GM18870 (cell line): ENCODE data around the gene RND1.

ENCODE experiments used
- ATAC-seq: cut with Tn5 transposase; IDR thresholded peaks from one replicate; pipeline ENCODE4 v1.9.1; 2021; ENCODE audit warnings: moderate library complexity; ENCODE audit not compliant: unreplicated experiment

Gene RND1

DNA sequence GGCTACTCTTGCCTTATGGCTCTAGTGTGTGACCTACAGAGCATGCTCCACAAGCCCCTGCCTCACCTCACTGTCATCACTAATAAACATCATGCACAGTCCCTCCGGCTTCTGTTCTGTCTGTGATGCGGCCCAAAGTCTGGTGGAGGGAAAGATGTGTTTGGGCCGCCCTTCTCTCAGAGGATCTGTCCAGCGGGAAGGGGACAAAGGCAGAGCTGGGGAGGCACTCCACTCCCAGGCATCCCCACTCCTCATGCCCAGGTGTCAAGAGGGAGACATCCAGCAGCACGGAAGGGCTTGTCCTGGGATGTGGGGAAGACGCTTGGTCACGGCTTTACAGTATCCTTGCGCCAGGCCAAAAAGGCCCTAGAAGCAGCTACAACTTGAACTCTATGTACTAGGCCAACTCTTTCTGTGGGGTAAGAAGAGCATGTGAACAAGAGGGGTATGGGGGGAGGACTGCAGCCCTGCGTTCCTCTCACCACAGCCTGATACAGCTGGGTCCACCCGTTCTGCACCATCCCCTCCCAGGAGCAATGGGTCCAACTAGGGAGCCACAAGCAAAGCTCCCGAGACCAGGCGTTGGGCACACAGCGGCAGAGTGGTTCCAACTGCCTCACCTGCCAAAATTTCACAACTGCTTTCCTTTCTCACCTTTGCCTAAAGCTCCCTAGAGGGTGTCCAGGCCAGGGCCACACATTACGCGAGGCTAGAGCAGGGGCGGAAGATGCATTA, 36.7 kb downstream of the RND1 start:
- ATAC-seq, result no peak

DNA sequence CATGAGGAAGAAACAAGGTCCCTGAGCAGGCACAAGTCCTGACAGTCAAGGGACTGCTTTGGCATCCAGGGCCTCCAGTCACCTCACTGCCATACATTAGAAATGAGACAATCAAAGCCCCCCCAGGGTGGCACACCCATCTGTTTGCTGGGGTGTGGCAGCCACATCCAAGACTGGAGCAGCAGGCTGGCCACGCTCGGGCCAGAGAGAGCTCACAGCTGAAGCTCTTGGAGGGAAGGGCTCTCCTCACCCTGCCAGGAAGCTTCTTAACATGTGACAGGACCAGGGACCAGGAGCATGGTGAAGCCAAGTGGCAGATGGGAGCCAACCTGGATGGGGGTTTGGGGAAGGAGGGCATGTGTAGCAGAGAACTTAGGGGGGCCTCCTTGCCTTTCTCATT, 37.4 kb downstream of the RND1 start:
- no peak for ATAC-seq

DNA sequence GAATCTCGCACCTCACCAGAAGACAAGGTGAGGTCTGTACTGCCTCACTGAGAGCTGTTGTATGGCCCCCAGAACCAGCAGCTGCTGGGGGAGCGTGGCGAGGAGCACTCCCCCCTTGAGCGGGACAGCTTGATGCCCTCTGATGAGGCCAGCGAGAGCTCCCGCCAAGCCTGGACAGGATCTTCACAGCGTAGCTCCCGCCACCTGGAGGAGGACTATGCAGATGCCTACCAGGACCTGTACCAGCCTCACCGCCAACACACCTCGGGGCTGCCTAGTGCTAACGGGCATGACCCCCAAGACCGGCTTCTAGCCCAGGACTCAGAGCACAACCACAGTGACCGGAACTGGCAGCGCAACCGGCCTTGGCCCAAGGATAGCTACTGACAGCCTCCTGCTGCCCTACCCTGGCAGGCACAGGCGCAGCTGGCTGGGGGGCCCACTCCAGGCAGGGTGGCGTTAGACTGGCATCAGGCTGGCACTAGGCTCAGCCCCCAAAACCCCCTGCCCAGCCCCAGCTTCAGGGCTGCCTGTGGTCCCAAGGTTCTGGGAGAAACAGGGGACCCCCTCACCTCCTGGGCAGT, 38.1 kb downstream of the RND1 start:
- no peak for ATAC-seq

DNA sequence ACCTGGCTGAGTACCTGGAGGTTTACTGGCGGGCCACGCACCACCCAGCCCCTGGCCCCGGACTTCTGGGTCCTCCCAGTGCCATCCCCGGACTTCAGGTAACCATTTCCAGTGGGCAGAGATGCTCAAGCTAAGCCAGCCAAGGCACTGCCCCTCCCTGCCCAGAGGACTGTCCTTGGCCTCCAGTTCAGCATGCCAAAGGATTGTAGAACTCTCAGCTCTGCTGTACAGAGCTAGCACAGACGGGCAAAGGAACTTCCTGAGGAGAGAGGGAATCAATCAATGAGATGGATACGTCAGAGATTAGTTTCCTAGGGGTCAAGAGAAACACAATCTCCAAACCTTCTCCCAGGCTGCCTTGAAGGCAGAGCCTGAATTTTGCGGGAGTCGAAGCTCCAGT, 38.6 kb downstream of the RND1 start:
- ATAC-seq, result no peak

DNA sequence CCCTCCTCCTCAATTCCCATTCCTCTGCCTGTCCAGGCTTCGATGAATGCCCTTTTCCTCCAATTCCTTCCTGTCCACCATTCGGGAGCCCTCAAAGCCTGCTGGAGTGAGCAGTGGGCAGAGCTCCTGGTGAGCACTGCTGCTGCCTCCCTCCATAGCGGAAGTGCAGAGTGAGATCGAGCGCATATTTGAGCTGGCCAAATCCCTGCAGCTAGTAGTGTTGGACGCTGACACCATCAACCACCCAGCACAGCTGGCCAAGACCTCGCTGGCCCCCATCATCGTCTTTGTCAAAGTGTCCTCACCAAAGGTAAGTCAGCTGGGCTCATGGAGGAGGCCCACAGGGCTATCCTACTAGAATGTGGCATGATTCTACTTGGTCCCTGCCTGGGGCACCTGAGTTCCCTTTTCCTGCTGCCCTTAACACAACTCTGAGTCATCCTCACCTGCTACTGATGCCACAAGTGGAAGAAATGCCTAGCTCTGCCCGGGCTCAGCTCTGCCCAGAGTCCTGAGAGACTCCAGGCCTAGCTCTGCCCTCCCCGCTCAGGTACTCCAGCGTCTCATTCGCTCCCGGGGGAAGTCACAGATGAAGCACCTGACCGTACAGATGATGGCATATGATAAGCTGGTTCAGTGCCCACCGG, 39.3 kb downstream of the RND1 start:
- ATAC-seq, result no peak

DNA sequence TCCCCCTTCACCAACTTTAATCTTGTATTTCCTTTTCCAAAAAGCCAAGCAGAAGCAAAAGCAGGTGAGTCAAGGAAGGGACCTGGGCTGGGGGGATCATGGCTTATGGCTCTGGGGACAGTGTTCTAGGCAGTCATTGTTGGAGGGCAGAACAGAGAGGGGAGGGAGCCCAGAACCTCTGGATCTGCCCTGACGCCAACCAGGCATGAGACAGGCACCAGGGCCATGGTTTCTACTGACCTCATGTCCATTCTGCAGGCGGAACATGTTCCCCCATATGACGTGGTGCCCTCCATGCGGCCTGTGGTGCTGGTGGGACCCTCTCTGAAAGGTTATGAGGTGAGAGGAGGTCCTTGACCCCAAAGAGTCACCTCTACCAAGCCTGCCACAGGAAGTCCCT, 40.8 kb downstream of the RND1 start:
- ATAC-seq, result no peak

DNA sequence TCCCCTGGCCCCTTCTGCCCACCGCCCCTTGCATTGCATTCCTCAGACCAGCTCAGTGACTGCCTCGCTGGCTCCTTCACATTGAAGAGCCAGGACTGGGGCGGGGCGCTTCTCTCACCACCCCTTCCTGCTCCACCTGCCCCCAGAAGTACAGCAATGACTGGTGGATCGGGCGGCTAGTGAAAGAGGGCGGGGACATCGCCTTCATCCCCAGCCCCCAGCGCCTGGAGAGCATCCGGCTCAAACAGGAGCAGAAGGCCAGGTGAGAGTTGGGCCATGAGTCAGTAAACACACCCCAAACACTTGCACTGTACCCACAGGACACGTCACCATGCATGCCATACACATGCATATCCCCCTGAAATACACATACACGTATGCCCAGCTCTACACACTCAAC, 41.6 kb downstream of the RND1 start:
- ATAC-seq, result no peak

DNA sequence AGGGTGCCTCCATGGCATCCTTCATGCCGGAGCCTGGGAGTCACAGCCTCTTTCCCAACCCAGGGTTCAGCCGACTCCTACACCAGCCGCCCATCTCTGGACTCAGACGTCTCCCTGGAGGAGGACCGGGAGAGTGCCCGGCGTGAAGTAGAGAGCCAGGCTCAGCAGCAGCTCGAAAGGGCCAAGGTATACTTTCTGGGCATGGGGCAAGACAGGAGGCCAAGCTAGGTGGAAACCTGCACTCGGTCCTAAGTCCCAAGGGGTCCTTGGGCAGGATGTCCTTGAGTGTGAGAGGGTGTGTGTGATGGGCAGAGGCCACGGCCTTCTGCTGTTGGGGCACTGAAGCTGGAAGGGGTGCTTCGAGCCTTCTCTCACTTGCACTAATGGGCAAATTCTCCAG, 42.4 kb downstream of the RND1 start:
- no peak for ATAC-seq

DNA sequence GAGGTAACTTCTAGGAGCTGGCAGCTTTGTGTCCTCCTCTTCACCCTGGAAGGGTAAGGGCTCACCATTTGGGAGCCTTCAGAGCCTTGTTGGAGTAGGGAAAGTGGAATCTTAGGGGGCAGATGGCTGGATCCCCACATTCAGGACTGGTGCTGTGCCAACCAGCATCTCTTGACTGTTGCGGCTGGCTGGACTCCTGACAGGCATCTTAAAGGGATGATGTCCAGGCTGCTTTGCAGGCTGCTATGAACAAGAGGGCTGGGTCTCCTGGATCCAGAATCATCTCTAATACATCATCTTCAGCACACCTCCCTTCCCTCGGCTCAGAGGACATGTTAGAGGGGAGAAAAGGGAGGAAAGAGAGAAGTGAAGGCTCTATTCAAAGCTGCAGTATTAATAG, 43.0 kb downstream of the RND1 start:
- no peak for ATAC-seq

DNA sequence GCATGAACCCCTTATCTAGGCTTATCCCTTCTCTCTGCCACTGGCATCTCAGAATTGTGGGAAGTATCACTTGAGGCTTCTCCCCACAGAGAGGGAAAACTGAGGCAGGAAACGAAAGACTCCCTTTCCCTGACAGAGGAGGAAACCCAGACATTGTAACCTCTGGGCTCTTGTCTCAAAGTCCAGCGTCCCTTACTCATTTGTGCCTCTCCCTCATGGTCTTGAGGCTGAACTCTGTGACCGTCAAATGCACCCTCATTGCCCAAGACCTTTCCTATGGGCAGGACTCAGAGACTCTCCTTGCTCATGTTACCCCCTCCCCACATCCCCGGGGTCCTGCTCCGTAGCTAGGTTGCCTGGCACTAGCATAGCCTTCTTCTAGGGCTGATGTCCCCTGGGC, 43.5 kb downstream of the RND1 start:
- no peak for ATAC-seq

DNA sequence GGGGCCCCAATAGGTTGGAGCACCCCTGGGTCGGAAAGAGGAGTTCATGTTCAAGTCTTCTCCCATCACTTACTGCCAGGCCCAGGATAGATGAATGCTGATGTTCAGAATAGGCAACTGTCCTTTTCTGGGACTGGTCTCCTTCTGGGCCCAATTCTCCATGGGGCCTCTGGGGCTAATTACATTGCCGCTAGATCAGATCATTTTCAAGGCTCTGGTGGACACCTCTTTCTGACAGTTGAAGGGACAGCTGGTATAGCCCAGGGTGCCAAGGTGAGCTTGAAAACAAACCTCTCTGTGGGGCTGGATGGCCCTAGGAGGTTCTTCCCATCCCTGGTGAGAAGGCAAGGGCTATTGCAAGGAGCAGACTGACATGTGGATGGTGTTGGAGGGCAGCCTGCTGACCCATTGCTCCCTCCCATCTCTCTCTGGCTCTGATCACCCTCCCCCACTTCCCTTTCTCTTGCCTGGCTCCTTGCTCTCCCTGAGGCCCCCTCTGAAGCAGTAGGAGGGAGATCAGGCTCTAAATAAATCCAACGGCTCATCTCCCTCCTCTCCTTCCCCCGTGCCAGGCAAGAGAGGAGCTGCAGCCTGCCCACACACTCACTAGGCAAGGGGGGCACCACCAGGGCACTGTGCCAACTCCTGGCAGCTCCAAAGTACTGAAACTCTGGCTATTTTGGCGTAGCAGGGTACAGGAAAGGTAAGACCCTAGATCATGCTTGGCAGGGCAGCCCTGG, 45.5 kb downstream of the RND1 start:
- no peak for ATAC-seq

DNA sequence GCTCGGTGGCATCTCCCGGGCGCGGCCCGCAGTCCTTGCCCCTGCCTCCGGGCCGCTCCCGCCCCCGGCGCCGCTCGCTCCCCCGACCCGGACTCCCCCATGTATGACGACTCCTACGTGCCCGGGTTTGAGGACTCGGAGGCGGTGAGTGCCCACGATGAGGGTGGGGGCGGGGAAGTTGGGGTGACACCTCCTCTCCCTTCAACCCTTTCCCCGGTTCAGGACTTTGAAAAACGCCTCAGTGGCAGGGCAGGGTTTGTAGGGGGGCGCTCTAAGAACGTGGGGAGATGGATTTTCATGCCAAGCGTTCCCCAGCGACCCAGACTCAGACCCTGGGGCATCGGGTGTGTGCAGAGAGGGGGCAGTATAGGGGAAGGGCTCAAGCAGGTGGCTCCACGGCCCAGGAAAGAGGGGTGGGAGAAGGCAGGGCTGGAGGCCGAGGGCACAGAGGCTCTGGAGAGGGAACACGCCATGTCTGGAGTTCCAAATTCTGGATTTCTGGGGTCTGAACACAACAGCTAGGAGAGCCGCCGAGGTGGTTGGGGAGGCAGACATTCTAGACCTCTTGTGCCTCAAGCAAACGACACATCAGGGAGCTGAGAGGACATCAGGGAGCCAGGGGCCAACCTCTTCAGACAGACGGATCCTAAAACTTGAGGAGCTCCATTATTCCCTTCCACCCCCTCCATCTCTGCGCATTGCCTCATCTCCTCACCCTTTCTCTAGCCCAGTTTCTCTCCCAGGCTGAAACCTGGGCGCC, 46.7 kb downstream of the RND1 start:
- ATAC-seq, result no peak

DNA sequence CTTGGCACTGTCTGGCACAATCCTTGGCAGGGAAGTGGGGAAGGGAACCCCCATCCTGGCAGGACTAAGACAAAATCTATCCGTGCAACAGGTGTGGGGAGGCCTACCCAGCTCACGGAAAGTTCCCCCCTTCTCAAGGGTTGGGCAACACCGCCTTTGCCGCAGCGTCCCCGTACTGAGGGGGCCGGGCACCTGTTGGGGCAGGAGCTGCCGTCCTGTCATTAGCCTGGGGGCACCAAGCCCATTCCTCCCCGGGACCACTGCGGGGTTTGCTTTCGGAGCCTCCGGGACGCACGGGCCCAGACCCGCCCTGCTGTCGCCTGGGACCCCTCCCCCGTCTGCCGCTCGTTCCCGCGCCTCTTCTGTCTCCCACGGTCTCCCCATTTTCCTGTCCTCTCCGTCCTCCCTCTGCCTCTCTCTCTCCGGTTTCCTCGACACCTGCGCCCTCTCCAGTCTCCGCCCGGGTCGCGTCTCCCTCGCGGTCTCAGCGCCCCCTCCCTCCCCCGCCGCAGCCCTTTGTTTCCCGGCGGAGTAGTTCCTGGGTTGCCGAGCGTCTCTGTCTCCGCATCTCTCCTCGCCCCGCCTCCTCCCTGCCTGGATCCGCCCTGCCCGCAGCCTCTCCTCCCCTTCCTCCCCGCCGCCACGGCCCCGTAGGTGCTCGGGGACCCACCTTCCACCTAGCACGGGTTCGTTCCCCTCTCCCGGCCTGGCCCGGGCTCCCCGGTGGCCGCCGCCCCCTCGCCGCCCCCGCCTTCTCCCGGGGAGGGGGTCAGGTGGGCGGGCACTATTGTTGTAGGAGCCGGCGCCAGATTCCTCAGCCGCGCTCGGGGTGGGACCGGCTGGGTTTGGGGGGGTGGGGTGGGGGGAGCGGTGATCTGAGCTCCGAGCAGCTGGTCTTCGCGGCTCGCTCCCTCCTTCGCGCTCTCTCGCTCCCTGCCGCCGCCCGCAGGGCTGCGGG, 47.5 kb downstream of the RND1 start, which contains the start of gene CACNB3:
Gene CACNB3, plus strand, starts transcription at position 624 of the 958 bp plus-strand sequence. CDS start 434 bp downstream, outside the sequence.
- no peak for ATAC-seq

DNA sequence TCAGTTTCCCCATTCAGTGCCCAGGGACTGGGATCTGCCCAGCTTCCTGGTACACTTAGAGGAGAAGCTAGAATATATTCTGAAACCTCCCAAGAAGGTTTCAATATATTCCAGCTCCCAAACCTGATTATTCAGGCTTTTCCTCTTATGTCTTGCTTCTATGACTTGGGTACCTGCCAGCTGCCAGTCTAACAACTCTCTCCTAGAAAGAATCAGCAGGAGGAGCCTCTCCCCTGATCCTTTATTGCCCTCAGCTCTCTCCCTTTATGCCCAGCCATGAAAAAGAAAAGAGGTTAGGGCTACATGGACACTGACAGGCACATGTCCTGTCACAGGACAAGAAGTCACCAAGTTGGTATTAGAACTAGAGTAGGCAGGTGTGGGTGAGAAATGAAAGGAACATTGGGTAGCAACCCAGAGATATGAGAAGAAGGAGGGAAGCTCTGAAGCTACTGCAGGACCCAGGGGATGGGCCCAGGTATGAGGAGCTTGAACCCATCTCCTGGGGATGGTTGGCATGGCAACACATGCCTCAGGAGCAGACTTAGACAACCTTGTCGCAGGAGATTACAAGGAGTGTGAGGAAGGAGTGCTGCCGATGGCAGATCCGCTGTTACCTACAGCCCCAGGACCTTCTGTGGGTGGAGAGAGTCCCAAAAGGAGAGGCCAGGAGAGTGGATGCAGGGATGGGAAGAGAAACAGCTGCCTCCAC, 49.4 kb downstream of the RND1 start:
- ATAC-seq, result no peak

DNA sequence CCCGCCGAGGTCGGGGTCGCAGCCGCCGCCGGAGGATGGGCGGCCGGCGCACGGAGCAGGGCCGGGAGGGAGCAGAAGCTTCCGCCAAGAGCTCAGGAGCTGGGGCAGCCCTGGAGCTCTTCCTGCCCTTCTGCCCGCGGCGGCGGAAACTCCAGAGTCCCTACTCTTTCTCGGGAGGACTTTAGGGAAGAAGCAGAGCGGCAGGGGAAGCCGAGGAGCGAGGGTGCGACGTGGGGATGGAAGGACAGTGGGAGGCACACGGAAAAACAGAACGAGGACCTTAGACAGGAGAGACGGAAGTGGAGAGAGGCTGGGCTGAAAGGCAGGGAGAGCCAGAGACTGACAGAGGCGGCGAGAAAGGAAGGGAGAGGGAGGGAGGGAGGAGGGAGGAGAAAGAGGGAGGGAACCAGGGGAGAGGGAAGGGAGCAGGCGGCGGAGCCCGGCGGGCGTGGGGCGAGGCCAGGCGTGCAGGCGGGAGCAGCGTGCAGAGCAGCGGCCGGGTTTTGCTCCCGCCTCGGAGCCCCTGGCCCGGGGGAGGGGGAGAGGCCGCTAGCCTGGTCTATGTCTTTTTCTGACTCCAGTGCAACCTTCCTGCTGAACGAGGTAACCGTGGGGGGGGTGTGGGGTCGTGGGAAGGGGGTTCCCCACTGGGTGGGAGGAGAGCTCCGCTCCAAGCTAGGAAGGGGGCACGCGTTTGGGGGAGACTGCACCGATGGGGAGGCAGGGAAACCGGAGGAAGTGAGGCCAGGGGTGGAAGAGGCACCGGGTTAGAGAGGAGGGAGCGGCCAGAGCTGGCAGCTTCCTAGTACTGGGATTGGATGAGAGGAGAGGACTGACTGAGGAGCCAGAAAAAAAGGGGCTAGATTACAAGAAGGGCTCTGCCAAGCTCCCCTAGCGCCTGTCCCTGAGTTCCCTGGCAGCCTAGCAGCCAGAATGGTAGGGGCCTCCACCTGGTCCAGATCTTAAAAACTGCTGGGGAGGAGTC, 50.3 kb downstream of the RND1 start:
- no peak for ATAC-seq

DNA sequence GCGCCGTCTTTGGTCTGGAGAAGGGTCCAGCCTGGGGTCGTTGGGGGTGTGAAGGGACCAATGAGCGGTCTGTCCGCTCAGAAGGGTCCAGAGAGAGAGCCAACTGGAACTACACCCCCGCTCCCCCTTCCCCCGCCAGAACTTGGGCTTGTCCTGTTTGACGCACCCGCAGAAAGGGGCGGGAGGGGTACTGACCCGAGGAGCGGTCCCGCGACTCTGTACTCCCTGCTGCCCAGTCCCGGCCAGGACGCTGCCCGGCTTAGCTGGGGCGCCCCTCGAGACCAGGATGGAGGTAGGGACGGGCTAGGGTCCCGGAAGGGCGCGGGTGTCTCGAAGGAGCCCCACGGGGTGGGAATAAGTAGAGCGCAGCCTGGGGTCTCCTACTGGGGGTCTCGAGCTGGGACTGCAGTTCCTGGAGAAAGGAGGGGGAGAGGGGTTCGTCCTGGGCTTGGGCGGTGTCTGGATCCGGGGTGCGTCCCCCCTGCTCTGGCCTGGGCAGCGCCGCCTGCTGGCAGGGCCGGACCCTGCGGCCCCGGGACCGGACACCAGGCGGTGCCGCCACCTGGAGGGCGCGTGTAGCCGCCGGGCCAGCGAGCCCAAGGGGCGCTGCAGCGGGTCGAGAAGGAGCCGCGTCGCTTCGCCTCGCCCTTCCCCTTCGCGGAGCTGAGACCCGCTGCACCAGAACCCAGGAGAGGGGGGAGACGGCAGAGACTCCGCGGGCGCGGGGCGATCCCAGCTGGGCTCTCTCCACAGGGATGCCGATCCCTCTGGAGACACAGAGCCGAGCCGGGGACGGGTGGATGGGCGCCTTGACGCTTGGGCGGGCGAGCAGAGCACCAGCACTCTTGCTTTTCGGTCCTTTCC, 51.2 kb downstream of the RND1 start:
- ATAC-seq, result peak; percentile 52
